Parathyroid adenoma (tissue), 2 donors: ENCODE data around the gene KERA.
"Not testable (repeated sequence)": the region's sequence is repeated elsewhere in the genome, so short reads cannot be mapped to it uniquely, and the experiment has no call there.

Experiments used
- H2AFZ ChIP-seq: fragments of 300-600 bp; sonication (generic); one replicate; pipeline ENCODE4 v1.7.0; 2017; ENCODE audit warnings: antibody characterized with exemption, mild to moderate bottlenecking
- H3K27ac ChIP-seq: fragments of 300-600 bp; sonication (generic); one replicate; pipeline ENCODE4 v1.7.0; 2017
- H3K27me3 ChIP-seq: fragments of 300-600 bp; sonication (generic); one replicate; pipeline ENCODE4 v1.7.0; 2017; ENCODE audit warnings: low read length; ENCODE audit not compliant: control insufficient read depth, insufficient read depth
- H3K36me3 ChIP-seq: fragments of 300-600 bp; sonication (generic); one replicate; pipeline ENCODE4 v1.7.0; 2017; ENCODE audit warnings: low read length; ENCODE audit not compliant: control insufficient read depth, insufficient read depth
- H3K4me1 ChIP-seq: fragments of 300-600 bp; sonication (generic); one replicate; pipeline ENCODE4 v1.7.0; 2017; ENCODE audit warnings: control low read depth
- H3K4me2 ChIP-seq: fragments of 300-600 bp; sonication (generic); one replicate; pipeline ENCODE4 v1.7.0; 2017; ENCODE audit warnings: low read length
- H3K4me3 ChIP-seq: fragments of 300-600 bp; sonication (generic); one replicate; pipeline ENCODE4 v1.7.0; 2017; ENCODE audit warnings: low read depth, low read length
- H3K79me2 ChIP-seq: fragments of 300-600 bp; sonication (generic); one replicate; pipeline ENCODE4 v1.7.0; 2017; ENCODE audit warnings: control low read depth
- H3K9ac ChIP-seq: fragments of 300-600 bp; sonication (generic); one replicate; pipeline ENCODE4 v1.7.0; 2017; ENCODE audit warnings: mild to moderate bottlenecking
- H3K9me3 ChIP-seq: fragments of 300-600 bp; sonication (generic); one replicate; pipeline ENCODE4 v1.7.0; 2017; ENCODE audit warnings: low read length; ENCODE audit not compliant: control insufficient read depth
- TF ChIP-seq, protein P1 (sequence below): fragments of 300-600 bp; sonication (generic); IDR thresholded peaks from one replicate; pipeline ENCODE4 v1.7.0; 2017; ENCODE audit warnings: antibody characterized with exemption, mild to moderate bottlenecking
- donor health status: primary hyperparathyroidism.

The KERA gene

DNA sequence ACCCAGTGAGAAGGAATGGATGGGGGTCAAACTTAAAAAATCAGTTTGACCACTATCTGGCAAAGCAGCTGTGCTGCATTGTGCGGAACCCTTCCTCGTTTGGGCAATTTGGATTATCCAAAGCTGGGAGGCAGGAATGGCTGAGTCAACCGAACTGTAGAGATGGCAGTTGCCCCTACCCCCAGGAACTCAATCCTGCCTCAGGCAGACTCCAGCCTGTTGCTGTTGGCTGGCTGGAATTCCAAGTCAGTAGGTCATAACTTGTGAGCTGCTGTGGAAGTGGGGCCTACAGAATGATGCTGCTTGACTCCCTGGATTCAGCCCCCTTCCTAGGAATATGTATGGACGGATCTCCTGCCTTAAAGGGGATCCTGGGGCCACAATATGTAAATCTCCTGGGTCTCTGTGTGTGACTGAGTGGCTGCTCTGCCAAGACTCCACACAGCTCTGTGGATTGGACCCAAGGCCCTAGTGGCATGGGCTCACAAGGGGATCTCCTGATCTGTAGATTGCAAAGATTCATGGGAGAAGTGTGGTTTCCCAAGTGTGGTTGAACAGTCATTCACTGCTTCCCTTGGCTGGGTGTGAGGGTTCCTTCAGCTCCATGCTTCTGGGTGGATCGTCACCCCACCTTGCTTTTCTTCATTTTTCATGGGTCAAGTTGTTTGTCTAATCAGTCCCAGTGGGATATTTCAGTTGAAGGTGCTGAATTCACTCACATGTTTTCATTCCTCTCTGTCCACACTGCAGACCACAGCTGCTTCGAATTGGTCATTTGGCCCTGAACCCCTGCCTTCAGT is 34.3 kb upstream of the KERA start:
- no peaks in the 10 kb centered on the region for H3K27me3 ChIP-seq
- H3K79me2 ChIP-seq, result no peaks in the 10 kb centered on the region
- H3K27ac ChIP-seq, result no peak overlapping the region
- no peaks in the 10 kb centered on the region for H3K4me1 ChIP-seq
- H3K4me2 ChIP-seq, result no peak overlapping the region
- TF ChIP-seq, protein P1, sequence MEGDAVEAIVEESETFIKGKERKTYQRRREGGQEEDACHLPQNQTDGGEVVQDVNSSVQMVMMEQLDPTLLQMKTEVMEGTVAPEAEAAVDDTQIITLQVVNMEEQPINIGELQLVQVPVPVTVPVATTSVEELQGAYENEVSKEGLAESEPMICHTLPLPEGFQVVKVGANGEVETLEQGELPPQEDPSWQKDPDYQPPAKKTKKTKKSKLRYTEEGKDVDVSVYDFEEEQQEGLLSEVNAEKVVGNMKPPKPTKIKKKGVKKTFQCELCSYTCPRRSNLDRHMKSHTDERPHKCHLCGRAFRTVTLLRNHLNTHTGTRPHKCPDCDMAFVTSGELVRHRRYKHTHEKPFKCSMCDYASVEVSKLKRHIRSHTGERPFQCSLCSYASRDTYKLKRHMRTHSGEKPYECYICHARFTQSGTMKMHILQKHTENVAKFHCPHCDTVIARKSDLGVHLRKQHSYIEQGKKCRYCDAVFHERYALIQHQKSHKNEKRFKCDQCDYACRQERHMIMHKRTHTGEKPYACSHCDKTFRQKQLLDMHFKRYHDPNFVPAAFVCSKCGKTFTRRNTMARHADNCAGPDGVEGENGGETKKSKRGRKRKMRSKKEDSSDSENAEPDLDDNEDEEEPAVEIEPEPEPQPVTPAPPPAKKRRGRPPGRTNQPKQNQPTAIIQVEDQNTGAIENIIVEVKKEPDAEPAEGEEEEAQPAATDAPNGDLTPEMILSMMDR, result no peak
- no peaks in the 10 kb centered on the region for H3K9me3 ChIP-seq
- H3K36me3 ChIP-seq, result no peaks in the 10 kb centered on the region
- no peak overlapping the region for H3K4me3 ChIP-seq
- H3K9ac ChIP-seq, result no peak overlapping the region
- no peak overlapping the region for H2AFZ ChIP-seq

DNA sequence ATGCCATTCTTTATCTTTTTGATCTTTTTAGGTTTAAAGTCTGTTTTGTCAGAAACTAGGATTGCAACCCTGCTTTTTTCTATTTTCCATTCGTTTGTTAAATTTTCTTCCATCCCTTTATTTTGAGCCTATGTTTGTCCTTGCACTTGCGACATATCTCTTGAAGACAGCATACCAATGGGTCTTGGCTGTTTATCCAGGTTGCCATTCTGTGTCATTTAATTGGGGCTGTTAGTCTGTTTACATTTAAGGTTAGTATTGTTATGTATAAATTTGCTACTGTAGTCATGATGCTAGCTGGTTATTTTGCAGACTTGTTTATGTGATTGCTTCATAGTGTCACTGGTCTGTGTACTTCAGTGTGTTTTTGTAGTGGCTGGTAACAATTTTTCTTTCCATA is 32.1 kb upstream of the KERA start:
- not testable (repeated sequence) for H3K4me3 ChIP-seq

DNA sequence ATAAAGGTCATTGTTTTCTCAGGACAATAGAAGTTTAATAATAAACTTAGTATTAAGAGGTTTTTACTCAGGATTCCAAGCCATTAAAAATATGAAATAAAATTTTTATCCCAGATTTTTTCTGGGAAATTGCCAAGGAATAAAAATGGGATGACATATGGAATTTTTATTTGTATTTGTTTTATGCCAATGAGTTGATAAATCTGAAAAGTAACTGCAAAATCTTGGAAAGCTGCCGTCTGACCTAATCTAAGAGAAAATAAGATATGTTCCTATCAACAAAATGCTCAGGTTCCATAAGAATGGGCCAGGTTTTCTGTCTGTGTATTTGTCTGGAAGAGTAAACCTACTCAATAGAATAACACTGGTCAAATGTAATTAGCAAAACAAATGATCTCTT is 22.2 kb upstream of the KERA start:
- H3K79me2 ChIP-seq, result no peaks in the 10 kb centered on the region
- no peak overlapping the region for H2AFZ ChIP-seq
- no peak overlapping the region for H3K27ac ChIP-seq
- H3K4me1 ChIP-seq, result no peaks in the 10 kb centered on the region
- no peak overlapping the region for H3K4me3 ChIP-seq
- H3K36me3 ChIP-seq, result no peaks in the 10 kb centered on the region
- TF ChIP-seq, protein P1, result no peak
- no peak overlapping the region for H3K4me2 ChIP-seq
- H3K9me3 ChIP-seq, result no peaks in the 10 kb centered on the region
- no peak overlapping the region for H3K9ac ChIP-seq
- no peaks in the 10 kb centered on the region for H3K27me3 ChIP-seq

More for the DNA sequence above, 32.1 kb upstream of the KERA start:
- not testable (repeated sequence) for H3K9ac ChIP-seq, H3K9me3 ChIP-seq, H3K27ac ChIP-seq, H3K4me2 ChIP-seq, H2AFZ ChIP-seq, H3K36me3 ChIP-seq, H3K27me3 ChIP-seq, H3K4me1 ChIP-seq, H3K79me2 ChIP-seq

DNA sequence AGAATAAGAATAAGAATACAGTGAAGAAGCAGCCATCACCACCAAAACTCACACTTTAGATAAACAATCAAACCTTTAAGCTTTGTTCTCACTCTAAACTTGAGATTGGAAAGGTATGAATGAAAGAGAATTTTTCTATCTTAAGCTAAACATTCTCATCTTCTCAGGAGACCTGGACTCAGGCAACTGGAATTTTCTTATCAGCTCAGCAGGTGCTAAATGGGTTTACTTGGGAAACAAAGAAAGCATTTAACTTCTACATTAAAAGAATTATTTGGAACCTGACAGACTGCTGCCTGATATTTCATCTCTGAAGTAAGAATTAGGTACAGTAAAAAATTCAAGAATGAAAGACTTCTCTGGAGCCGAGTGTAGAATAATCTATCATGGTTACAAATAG is 20.7 kb upstream of the KERA start:
- no peak overlapping the region for H3K4me2 ChIP-seq

DNA sequence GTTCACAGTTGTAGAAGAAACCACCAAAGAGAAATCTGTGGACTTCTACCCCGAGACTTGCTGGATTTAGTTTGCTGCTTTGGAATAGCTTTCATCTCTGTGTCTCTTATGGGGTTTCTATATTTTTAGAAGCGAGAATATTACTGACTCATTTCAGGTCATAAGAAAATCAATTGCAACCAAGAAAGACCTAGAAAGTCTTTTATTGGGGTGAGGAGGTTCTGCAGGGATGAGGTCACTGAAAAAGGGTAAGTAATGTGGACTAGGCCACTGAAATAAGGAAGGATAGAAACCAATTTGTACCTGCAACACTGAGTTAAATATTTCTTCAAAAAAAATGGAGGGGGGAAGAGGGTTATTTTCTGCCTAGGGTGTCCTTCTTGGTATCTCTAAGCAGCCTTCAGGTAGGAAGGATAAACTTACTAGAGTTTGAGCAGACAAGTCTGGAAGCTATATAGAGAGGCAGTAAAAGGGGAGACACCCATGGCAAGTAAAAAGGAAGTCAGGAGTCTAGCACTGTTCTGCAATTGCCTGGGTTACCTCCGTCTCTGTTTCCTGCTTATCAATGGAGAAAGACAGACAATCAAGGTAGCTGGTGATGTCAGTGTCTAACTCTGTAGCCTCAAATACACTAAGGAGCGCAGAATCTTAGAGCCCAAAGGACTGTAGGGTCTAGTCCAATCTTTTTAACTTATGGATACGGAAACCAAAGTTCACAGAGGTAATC is 19.6 kb upstream of the KERA start:
- Histone ChIP-seq H3K9ac (no peak overlapping the region), H3K79me2 (no peaks in the 10 kb centered on the region), H3K36me3 (no peaks in the 10 kb centered on the region), H3K27me3 (no peaks in the 10 kb centered on the region), H3K4me1 (no peaks in the 10 kb centered on the region), H3K4me3 (no peak overlapping the region), H2AFZ (no peak overlapping the region), H3K9me3 (no peaks in the 10 kb centered on the region), H3K4me2 (no peak overlapping the region), H3K27ac (no peak overlapping the region)
- TF ChIP-seq, protein P1, result no peak

More for the DNA sequence above, 20.7 kb upstream of the KERA start:
- no peaks in the 10 kb centered on the region for H3K36me3 ChIP-seq
- H3K9me3 ChIP-seq, result no peaks in the 10 kb centered on the region
- H3K79me2 ChIP-seq, result no peaks in the 10 kb centered on the region
- H3K9ac ChIP-seq, result no peak overlapping the region
- H2AFZ ChIP-seq, result no peak overlapping the region
- no peaks in the 10 kb centered on the region for H3K27me3 ChIP-seq
- no peak overlapping the region for H3K4me3 ChIP-seq
- TF ChIP-seq, protein P1, result no peak
- H3K4me1 ChIP-seq, result no peaks in the 10 kb centered on the region
- no peak overlapping the region for H3K27ac ChIP-seq
